Tibial nerve (tissue), 4 donors: ENCODE measurements around the gene SYCE3. TPM values are rescaled to one million over a fixed set of nuclear protein-coding genes. Genes with fewer than 3 reads are reported as not detected.

ENCODE experiments used
- DNase-seq, 2 donors: peaks; one replicate each; pipeline ENCODE4 v3.0.0-alpha.2; 2019; ENCODE audit warnings: low spot score in 2 of 2
- H3K27ac ChIP-seq, 4 donors: fragments of 200-600 bp; sonication (generic) in 3 of 4; one replicate each; pipeline ENCODE4 v1.5.1; 2017 to 2019; ENCODE audit warnings: mild to moderate bottlenecking in 1 of 4
- H3K27me3 ChIP-seq, 2 donors: fragments of 200-600 bp; sonication (generic) in 1 of 2; one replicate each; pipeline versions ENCODE4 v1.5.1 to v1.6.0; 2017 to 2019
- H3K36me3 ChIP-seq, 3 donors: fragments of 200-600 bp; sonication (generic); one replicate each; pipeline ENCODE4 v1.5.1; 2018 to 2019
- H3K4me1 ChIP-seq, 4 donors: fragments of 200-600 bp; sonication (generic) in 3 of 4; one replicate each; pipeline ENCODE4 v1.5.1; 2017 to 2019
- H3K4me3 ChIP-seq, 4 donors: fragments of 200-600 bp; sonication (generic) in 3 of 4; one replicate each; pipeline ENCODE4 v1.5.1; 2017 to 2019; ENCODE audit warnings: mild to moderate bottlenecking in 1 of 4, moderate library complexity in 1 of 4
- H3K9me3 ChIP-seq, 4 donors: fragments of 200-600 bp; sonication (generic) in 3 of 4; one replicate each; pipeline ENCODE4 v1.5.1; 2017 to 2019
- EP300 ChIP-seq, 2 donors: sonication (generic); formaldehyde crosslinking; IDR thresholded peaks; one replicate each; pipeline ENCODE4 v1.6.1; 2017; ENCODE audit warnings: antibody characterized with exemption in 2 of 2, mild to moderate bottlenecking in 1 of 2
- POLR2A ChIP-seq, 2 donors: fragments of 450-650 bp; IDR thresholded peaks; one replicate each; pipeline ENCODE4 v1.6.1; 2017; ENCODE audit warnings: antibody characterized with exemption in 2 of 2, mild to moderate bottlenecking in 2 of 2, moderate library complexity in 2 of 2
- WGBS, 2 donors: methylation state at CpG; one replicate each; pipeline ENCODE4 v1.1.5; 2018; 5-methylcytosine and 5-hydroxymethylcytosine counted together
- total RNA-seq, 4 donors: library from RNA; depleted of rRNA; stranded (reverse); fragments of >200 nt; gene quantifications; one replicate each; pipeline ENCODE4 v1.1.0, GENCODE V29; 2016
- TF ChIP-seq, protein P1 (sequence below), 5 experiments: fragments of 200-600 bp in 3 of 5; fragments of 450-650 bp in 2 of 5; sonication (generic) in 3 of 5; IDR thresholded peaks; one replicate each; pipeline ENCODE4 v1.5.1; 2016 to 2019; ENCODE audit warnings: antibody characterized with exemption in 5 of 5, mild to moderate bottlenecking in 3 of 5, moderate library complexity in 2 of 5

SYCE3 gene
- total RNA-seq, 4 donors from 2014 or later: not detected

DNA sequence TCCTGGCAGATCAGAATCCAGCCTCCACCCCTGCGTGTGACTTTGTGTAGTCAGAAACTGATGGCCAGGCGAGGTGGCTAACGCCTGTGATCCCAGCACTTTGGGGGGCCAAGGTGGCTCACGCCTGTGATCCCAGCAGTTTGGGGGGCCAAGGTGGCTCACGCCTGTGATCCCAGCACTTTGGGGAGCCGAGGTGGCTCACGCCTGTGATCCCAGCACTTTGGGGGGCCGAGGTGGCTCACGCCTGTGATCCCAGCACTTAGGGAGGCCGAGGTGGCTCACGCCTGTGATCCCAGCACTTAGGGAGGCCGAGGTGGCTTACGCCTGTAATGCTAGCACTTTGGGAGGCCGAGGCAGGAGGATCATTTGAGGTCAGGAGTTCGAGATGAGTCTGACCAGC is 49.5 kb downstream of the SYCE3 start:
- H3K9me3 ChIP-seq: no peaks in the 10 kb centered on the region
- TF ChIP-seq, protein P1, sequence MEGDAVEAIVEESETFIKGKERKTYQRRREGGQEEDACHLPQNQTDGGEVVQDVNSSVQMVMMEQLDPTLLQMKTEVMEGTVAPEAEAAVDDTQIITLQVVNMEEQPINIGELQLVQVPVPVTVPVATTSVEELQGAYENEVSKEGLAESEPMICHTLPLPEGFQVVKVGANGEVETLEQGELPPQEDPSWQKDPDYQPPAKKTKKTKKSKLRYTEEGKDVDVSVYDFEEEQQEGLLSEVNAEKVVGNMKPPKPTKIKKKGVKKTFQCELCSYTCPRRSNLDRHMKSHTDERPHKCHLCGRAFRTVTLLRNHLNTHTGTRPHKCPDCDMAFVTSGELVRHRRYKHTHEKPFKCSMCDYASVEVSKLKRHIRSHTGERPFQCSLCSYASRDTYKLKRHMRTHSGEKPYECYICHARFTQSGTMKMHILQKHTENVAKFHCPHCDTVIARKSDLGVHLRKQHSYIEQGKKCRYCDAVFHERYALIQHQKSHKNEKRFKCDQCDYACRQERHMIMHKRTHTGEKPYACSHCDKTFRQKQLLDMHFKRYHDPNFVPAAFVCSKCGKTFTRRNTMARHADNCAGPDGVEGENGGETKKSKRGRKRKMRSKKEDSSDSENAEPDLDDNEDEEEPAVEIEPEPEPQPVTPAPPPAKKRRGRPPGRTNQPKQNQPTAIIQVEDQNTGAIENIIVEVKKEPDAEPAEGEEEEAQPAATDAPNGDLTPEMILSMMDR (IDR thresholded peaks at IDR 0.05): no peak
- no peak for TF ChIP-seq EP300 (IDR thresholded peaks at IDR 0.05)
- no peak for TF ChIP-seq POLR2A (IDR thresholded peaks at IDR 0.05)
- H3K36me3 ChIP-seq: peaks cover 0 to 35% (median 20%) of the 10 kb centered on the region in 3 donors
- no peak overlapping the region for H3K4me3 ChIP-seq
- H3K27me3 ChIP-seq: no peaks in the 10 kb centered on the region
- H3K27ac ChIP-seq: no peak overlapping the region
- peaks cover 0 to 16% (median 6%) of the 10 kb centered on the region in 4 donors for H3K4me1 ChIP-seq
- DNase-seq: no peak
- WGBS, 2 donors: 92 to 95% methylated on average over 15 of the region's 15 CpGs

DNA sequence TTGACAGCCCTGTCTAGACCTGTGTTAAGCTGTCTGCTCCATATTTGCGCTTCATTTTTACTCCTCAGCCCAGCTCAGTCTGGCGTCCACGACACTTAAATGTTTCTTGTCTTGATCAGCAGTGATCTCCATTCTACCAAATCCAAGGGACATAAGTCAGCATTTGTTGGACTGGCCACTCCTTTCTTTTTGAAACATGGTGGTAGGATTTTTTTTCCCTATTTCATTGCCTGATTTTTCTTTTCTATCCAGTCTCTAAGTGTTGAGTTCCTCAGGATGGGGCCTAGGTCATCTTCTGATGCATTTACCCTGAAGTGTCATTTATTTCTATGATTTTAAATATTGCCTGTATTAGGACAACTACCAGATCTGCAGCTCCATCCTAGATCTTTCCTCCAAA is 53.8 kb downstream of the SYCE3 start:
- 5 to 12% methylated on average over 3 of the region's 3 CpGs for WGBS, 2 donors
- peak overlapping the region; percentile 50 to 98 (median 78) for H3K4me3 ChIP-seq
- H3K36me3 ChIP-seq: peaks cover 3 to 23% (median 13%) of the 10 kb centered on the region in 3 donors
- peaks cover 0 to 35% (median 16%) of the 10 kb centered on the region in 4 donors for H3K4me1 ChIP-seq
- peak overlapping the region; percentile 79 to 99 (median 89) for H3K27ac ChIP-seq
- no peak for TF ChIP-seq POLR2A (IDR thresholded peaks at IDR 0.05)
- TF ChIP-seq, protein P1 (IDR thresholded peaks at IDR 0.05): no peak
- no peak for TF ChIP-seq EP300 (IDR thresholded peaks at IDR 0.05)
- no peak for DNase-seq
- no peaks in the 10 kb centered on the region for H3K9me3 ChIP-seq
- no peaks in the 10 kb centered on the region for H3K27me3 ChIP-seq

DNA sequence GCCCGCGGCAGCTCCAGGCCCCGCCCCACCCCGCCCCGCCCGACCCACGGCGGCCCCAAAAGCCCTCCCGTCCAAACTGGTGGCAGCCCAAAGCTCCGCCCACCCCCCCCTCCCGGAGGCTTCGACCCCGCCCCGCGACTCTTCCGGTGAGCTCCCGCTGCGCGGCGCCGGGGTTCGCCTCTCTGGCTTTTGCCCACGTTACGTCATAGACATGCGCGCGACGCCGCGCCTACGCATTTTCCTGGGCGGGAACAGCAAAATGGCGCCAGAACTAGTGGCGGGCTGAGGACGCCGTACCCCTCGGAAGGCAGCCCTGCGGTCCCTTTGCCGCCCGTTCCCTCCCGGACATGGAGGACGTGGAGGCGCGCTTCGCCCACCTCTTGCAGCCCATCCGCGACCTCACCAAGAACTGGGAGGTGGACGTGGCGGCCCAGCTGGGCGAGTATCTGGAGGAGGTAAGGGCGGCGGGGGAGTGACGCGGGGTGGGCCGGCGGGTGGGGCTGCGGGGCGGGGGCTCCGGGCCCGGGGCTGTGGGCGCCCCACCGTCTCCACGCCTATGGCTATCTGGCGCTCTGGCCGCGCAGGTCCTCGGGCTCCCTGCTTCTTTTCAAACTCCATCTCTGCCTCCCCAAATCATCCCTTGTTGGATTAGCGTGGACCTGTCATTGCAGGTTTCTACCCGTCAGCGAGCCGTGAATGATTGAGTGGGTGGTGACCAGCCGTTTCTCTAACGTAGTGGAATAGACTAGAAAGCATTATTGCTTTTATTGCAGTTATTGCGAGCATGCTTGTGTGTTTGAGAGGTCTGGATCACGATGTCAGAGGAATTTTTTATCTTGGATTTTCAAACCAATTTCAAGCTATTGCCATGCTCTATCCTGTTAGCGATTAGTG is 54.5 kb downstream of the SYCE3 start, which contains the start of gene NCAPH2:
TSS of gene NCAPH2 (plus strand) at position 234 of the 894 bp plus-strand sequence. CDS start at position 348, 114 bp downstream.
- peaks cover 3 to 29% (median 18%) of the 10 kb centered on the region in 3 donors for H3K36me3 ChIP-seq
- H3K9me3 ChIP-seq: no peaks in the 10 kb centered on the region
- 1 to 2% methylated on average over 32 to 38 of the region's 76 CpGs for WGBS, 2 donors
- TF ChIP-seq POLR2A (IDR thresholded peaks at IDR 0.05) (peak; percentile 66 to 84), EP300 (IDR thresholded peaks at IDR 0.05) (peak; percentile 81 to 98)
- TF ChIP-seq, protein P1 (IDR thresholded peaks at IDR 0.05): peak in 2 of 5 experiments; percentile 26 to 31
- H3K27ac ChIP-seq: peak within 1 kb of the TSS; percentile 83 to 99 (median 92)
- H3K27me3 ChIP-seq: no peaks in the 10 kb centered on the region
- peak within 1 kb of the TSS; percentile 90 to 100 (median 96) for H3K4me3 ChIP-seq
- H3K4me1 ChIP-seq: peaks cover 0 to 35% (median 16%) of the 10 kb centered on the region in 4 donors
- peak; percentile 90 to 92 for DNase-seq

DNA sequence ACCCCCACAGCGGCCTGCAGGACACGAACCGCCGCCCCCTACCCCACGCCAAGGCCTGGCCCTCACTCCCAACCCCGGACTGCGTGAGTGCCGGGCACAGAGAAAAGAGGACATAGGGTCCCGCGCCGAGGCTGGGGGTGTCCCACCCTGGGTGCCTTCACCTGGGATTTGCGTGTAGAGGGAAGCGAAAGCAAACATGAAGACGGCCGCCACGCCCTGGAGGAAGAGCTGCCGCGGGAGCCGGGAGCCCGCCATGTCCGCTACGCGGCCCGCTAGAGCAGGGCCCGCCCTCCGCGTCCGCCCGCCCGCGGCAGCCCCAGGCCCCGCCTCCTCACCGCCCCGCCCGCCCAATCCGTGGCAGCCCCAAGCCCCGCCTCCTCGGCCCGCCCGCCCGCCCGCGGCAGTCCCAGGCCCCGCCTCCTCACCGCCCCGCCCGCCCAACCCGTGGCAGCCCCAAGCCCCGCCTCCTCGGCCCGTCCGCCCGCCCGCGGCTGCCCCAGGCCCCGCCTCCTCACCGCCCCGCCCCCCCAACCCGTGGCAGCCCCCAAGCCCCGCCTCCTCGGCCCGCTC is 55.2 kb downstream of the SYCE3 start, which contains the start of gene LMF2:
TSS of gene LMF2 (minus strand) at position 282 of the 570 bp plus-strand sequence. CDS start at position 255, 27 bp downstream.
- WGBS, 2 donors: 0 to 1% methylated on average over 12 to 26 of the region's 62 CpGs
- peak within 1 kb of the TSS; percentile 83 to 99 (median 92) for H3K27ac ChIP-seq
- TF ChIP-seq, protein P1 (IDR thresholded peaks at IDR 0.05): peak in 1 of 5 experiments; percentile 29
- TF ChIP-seq EP300 (IDR thresholded peaks at IDR 0.05): peak in 1 of 2 donors; percentile 73
- TF ChIP-seq POLR2A (IDR thresholded peaks at IDR 0.05): peak in 1 of 2 donors; percentile 49

More for the DNA sequence above, 55.2 kb downstream of the SYCE3 start, which contains the start of gene LMF2:
- Histone ChIP-seq H3K9me3 (no peaks in the 10 kb centered on the region), H3K4me1 (peaks cover 0 to 35% (median 16%) of the 10 kb centered on the region in 4 donors), H3K4me3 (peak within 1 kb of the TSS; percentile 90 to 100 (median 96)), H3K27me3 (no peaks in the 10 kb centered on the region), H3K36me3 (peaks cover 3 to 36% (median 21%) of the 10 kb centered on the region in 3 donors)
- peak; percentile 82 to 83 for DNase-seq
